Kidney tubule cell (primary cell): ENCODE results near the gene HNRNPA1L2.
"Not testable (repeated sequence)": the region's sequence is repeated elsewhere in the genome, so short reads cannot be mapped to it uniquely, and the experiment has no call there.

Source experiments
- DNase-seq: peaks from one replicate; pipeline ENCODE4 v3.0.0-alpha.2; 2018; ENCODE audit warnings: low spot score

The HNRNPA1L2 gene

GRCh38 chr13:52642131-52642530, at the start of gene HNRNPA1L2:
Gene HNRNPA1L2, plus strand, starts transcription at chr13:52642431. Its CDS starts 62 bp downstream, at chr13:52642493.
- no peak for DNase-seq

GRCh38 chr13:52593175-52593574, 49.1 kb upstream of the HNRNPA1L2 start:
- not testable (repeated sequence) for DNase-seq

GRCh38 chr13:52593812-52594211, 48.4 kb upstream of the HNRNPA1L2 start:
- not testable (repeated sequence) for DNase-seq

- not testable (repeated sequence) for DNase-seq
Measured at GRCh38 chr13:52594295-52594694, 47.9 kb upstream of the HNRNPA1L2 start.

- no peak for DNase-seq
Measured at GRCh38 chr13:52597676-52598075, 44.6 kb upstream of the HNRNPA1L2 start.

- no peak for DNase-seq
Measured at GRCh38 chr13:52599037-52599847, 43.0 kb upstream of the HNRNPA1L2 start.

- no peak for DNase-seq
Measured at GRCh38 chr13:52599848-52600603, 42.2 kb upstream of the HNRNPA1L2 start.

GRCh38 chr13:52600666-52601065, 41.6 kb upstream of the HNRNPA1L2 start:
- DNase-seq: no peak

- DNase-seq: not testable (repeated sequence)
Measured at GRCh38 chr13:52603316-52603715, 38.9 kb upstream of the HNRNPA1L2 start.

- not testable (repeated sequence) for DNase-seq
Measured at GRCh38 chr13:52606126-52606525, 36.1 kb upstream of the HNRNPA1L2 start.

GRCh38 chr13:52606795-52607194, 35.4 kb upstream of the HNRNPA1L2 start:
- DNase-seq: not testable (repeated sequence)

- DNase-seq: not testable (repeated sequence)
Measured at GRCh38 chr13:52608184-52608583, 34.0 kb upstream of the HNRNPA1L2 start.

- peak; percentile 59 for DNase-seq
Measured at GRCh38 chr13:52609013-52609606, 33.1 kb upstream of the HNRNPA1L2 start.

GRCh38 chr13:52610158-52610557, 32.1 kb upstream of the HNRNPA1L2 start:
- not testable (repeated sequence) for DNase-seq

GRCh38 chr13:52615134-52615801, 27.0 kb upstream of the HNRNPA1L2 start:
- DNase-seq: no peak

- no peak for DNase-seq
Measured at GRCh38 chr13:52615812-52616211, 26.4 kb upstream of the HNRNPA1L2 start.

- peak; percentile 90 for DNase-seq
Measured at GRCh38 chr13:52617070-52618060, 24.9 kb upstream of the HNRNPA1L2 start.

- DNase-seq: peak; percentile 42
Measured at GRCh38 chr13:52631083-52631690, 11.0 kb upstream of the HNRNPA1L2 start.

- no peak for DNase-seq
Measured at GRCh38 chr13:52638666-52639328, 3.4 kb upstream of the HNRNPA1L2 start.

- DNase-seq: no peak
Measured at GRCh38 chr13:52644108-52644507, 1.9 kb downstream of the HNRNPA1L2 start.
